Glutamatergic neuron (in vitro differentiated cells): ENCODE results near the gene NTSR1. TPM values are rescaled to one million over a fixed set of nuclear protein-coding genes. Genes with fewer than 3 reads are reported as not detected.

Source experiments
- DNase-seq: peaks from one replicate; pipeline ENCODE4 v3.0.0; 2022
- H3K27ac Mint-ChIP-seq: one replicate; pipeline ENCODE4 v1.8.0; 2020; ENCODE audit warnings: mild to moderate bottlenecking, mixed read lengths, inconsistent platforms; ENCODE audit not compliant: unreplicated experiment
- H3K27me3 Mint-ChIP-seq: one replicate; pipeline ENCODE4 v1.8.0; 2020; ENCODE audit warnings: mild to moderate bottlenecking, moderate library complexity, mixed read lengths, inconsistent platforms; ENCODE audit not compliant: unreplicated experiment
- H3K36me3 Mint-ChIP-seq: one replicate; pipeline ENCODE4 v1.8.0; 2020; ENCODE audit warnings: mild to moderate bottlenecking, mixed read lengths, inconsistent platforms; ENCODE audit not compliant: unreplicated experiment
- H3K4me1 Mint-ChIP-seq: one replicate; pipeline ENCODE4 v1.8.0; 2020; ENCODE audit warnings: mild to moderate bottlenecking, low read depth, mixed read lengths, inconsistent platforms; ENCODE audit not compliant: unreplicated experiment
- H3K4me3 Mint-ChIP-seq: one replicate; pipeline ENCODE4 v1.8.0; 2020; ENCODE audit warnings: mild to moderate bottlenecking, mixed read lengths, inconsistent platforms; ENCODE audit not compliant: unreplicated experiment
- H3K9me3 Mint-ChIP-seq: one replicate; pipeline ENCODE4 v1.8.0; 2020; ENCODE audit warnings: mild to moderate bottlenecking, moderate library complexity, mixed read lengths, inconsistent platforms; ENCODE audit not compliant: unreplicated experiment
- CTCF ChIP-seq: fragments of 200-600 bp; sonication (generic); IDR thresholded peaks from one replicate; pipeline ENCODE4 v1.5.0; 2021; ENCODE audit not compliant: partially characterized antibody, unreplicated experiment
- total RNA-seq: library from RNA; stranded (reverse); fragmentation: NEBNext Ultra II Directional; extraction: Animal tissue kit (Norgen Biotek cat#: 25700); gene quantifications from one replicate; pipeline ENCODE4 v1.2.1, GENCODE V29; 2021; ENCODE audit not compliant: unreplicated experiment

NTSR1 gene
- total RNA-seq, 1 donor from 2014 or later: 4.0 TPM

DNA sequence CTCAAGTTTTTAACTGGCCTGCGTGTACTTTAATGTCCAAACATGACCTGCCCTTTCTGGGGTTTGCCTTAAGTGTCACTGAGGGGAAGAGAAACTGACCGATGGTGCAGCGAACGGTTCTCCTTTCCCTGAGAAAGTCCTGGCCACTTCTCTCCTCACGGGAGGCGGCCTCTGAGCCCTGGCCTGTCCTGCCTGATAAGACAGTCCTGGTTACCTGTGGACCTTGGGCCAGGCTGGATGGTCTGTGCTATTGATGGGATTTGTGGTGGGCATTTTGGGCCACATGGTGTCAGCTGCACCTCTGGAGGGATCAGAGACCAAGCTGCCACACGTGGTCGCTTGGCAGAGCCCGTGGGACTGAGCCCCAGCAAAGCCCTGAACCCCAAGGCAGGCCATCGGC lies 11.6 kb upstream of the NTSR1 start:
- no peak for TF ChIP-seq CTCF
- Mint-ChIP-seq H3K27ac (no peak overlapping the region), H3K9me3 (peaks cover 4% of the 10 kb centered on the region), H3K36me3 (no peaks in the 10 kb centered on the region), H3K4me1 (peaks cover 23% of the 10 kb centered on the region), H3K4me3 (no peak overlapping the region), H3K27me3 (peaks cover 5% of the 10 kb centered on the region)
- DNase-seq: no peak

GRCh38 chr20:62697468-62697912 lies 11.1 kb upstream of the NTSR1 start:
- Mint-ChIP-seq H3K36me3 (no peaks in the 10 kb centered on the region), H3K9me3 (peaks cover 4% of the 10 kb centered on the region), H3K4me1 (peaks cover 25% of the 10 kb centered on the region), H3K27me3 (peaks cover 6% of the 10 kb centered on the region), H3K4me3 (no peak overlapping the region), H3K27ac (no peak overlapping the region)
- TF ChIP-seq CTCF: no peak
- DNase-seq: no peak

DNA sequence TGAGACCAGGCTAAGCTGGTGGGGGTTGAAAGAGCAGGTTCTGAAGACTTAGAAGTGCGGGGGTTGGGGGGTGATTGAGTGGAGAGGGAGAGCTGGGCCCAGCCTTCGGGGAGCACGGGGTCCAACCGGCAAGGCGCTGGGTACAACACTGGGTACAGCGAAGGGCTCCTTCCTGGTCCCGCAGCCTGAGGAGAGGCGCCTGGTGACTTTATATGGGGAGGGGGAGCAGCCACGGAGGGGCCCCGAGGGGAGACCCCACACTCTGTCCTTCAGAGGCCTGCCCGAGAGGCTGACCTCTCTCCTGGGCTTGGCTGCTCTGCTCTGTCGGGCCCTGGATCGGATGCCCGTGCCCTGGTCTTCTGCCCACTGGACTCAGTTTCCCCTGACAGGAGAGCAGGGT lies 10.4 kb upstream of the NTSR1 start:
- Mint-ChIP-seq H3K4me3 (no peak overlapping the region), H3K4me1 (peaks cover 28% of the 10 kb centered on the region), H3K9me3 (peaks cover 4% of the 10 kb centered on the region), H3K27me3 (peaks cover 7% of the 10 kb centered on the region), H3K27ac (no peak overlapping the region), H3K36me3 (no peaks in the 10 kb centered on the region)
- no peak for TF ChIP-seq CTCF
- DNase-seq: no peak

GRCh38 chr20:62699296-62699695 lies 9.3 kb upstream of the NTSR1 start:
- no peak overlapping the region for H3K27ac Mint-ChIP-seq
- H3K4me3 Mint-ChIP-seq: no peak overlapping the region
- peaks cover 7% of the 10 kb centered on the region for H3K27me3 Mint-ChIP-seq
- peaks cover 4% of the 10 kb centered on the region for H3K9me3 Mint-ChIP-seq
- H3K36me3 Mint-ChIP-seq: no peaks in the 10 kb centered on the region
- H3K4me1 Mint-ChIP-seq: peaks cover 28% of the 10 kb centered on the region
- no peak for DNase-seq
- TF ChIP-seq CTCF: no peak

DNA sequence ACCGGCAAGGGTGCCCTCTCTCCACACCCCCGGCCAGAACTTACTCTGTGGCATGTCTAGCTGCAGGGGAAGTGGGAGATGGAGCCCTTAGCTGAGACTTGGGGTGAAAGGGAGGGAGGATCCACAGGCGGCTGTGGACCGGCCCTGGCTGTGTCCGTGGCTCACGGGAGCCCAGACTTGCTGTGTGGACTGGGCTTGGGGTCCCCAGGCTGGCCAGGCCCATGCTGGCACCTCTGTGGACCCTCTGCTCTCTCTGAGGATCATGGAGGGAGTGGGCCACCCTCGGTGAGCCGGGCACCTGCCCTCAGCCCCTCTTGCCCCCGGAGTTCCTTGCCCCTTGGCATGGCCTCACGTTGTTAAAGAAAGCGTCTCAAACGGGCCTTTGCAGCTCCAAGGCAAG lies 8.9 kb upstream of the NTSR1 start:
- TF ChIP-seq CTCF: no peak
- no peak overlapping the region for H3K4me3 Mint-ChIP-seq
- peaks cover 5% of the 10 kb centered on the region for H3K9me3 Mint-ChIP-seq
- peak overlapping the region; percentile 50 for H3K27ac Mint-ChIP-seq
- peaks cover 9% of the 10 kb centered on the region for H3K27me3 Mint-ChIP-seq
- no peaks in the 10 kb centered on the region for H3K36me3 Mint-ChIP-seq
- no peak for DNase-seq
- H3K4me1 Mint-ChIP-seq: peaks cover 28% of the 10 kb centered on the region
